IMR-90 (cell line): ENCODE results near the gene B3GNT5. TPM values are rescaled to one million over a fixed set of nuclear protein-coding genes. Genes with fewer than 3 reads are reported as not detected.
A peak's percentile ranks its signal among the peaks of the same experiment; 100 is the strongest.

Source experiments
- ATAC-seq: fragments of 200-7000 bp; cut with Tn5 transposase; 2 replicates; pipeline ENCODE4 v1.9.1; 2020; ENCODE audit warnings: low read depth, mild to moderate bottlenecking, moderate library complexity
- BruUV-seq: library from RNA; stranded (reverse); fragments of 400-500 nt; replicated peaks from 2 replicates; lab custom pipeline; 2021; lab: Mats Ljungman, UMichigan
- CTCF ChIA-PET: fragments of 300-600 bp; formaldehyde crosslinking; extraction: SDS; loops from one replicate; lab custom pipeline; 2021; ENCODE audit warnings: antibody characterized with exemption; lab: Yijun Ruan, JAX
- POLR2A ChIA-PET: fragments of 300-600 bp; sonication (Branson Sonifier 250); formaldehyde crosslinking; loops from one replicate; lab custom pipeline; 2022; ENCODE audit warnings: antibody characterized with exemption; ENCODE audit not compliant: unreplicated experiment; lab: Charles Lee
- DNase-seq: peaks from one replicate; pipeline ENCODE4 v3.0.0; 2013
- H2AFZ ChIP-seq: replicated peaks from 2 replicates; pipeline ENCODE3; 2013; ENCODE audit warnings: low read length, mild to moderate bottlenecking; ENCODE audit not compliant: poor library complexity
- H2AK5ac ChIP-seq: 2 replicates; pipeline ENCODE4 v1.6.1; 2013; ENCODE audit warnings: low read depth, low read length, inconsistent platforms
- H2AK9ac ChIP-seq: replicated peaks from 2 replicates; pipeline ENCODE3; 2013; ENCODE audit warnings: mild to moderate bottlenecking, low read depth, low read length, moderate library complexity; ENCODE audit not compliant: poor library complexity
- H2BK120ac ChIP-seq: 2 replicates; pipeline ENCODE4 v1.6.1; 2013; ENCODE audit warnings: low read depth, low read length, inconsistent platforms
- H2BK15ac ChIP-seq: 3 replicates; pipeline ENCODE4 v1.6.1; 2013; ENCODE audit warnings: low read depth, low read length, inconsistent platforms
- H2BK20ac ChIP-seq: 2 replicates; pipeline ENCODE4 v1.6.1; 2013; ENCODE audit warnings: low read depth, mild to moderate bottlenecking, inconsistent platforms, low read length, moderate library complexity
- H2BK5ac ChIP-seq: 2 replicates; pipeline ENCODE4 v1.6.1; 2013; ENCODE audit warnings: mild to moderate bottlenecking, low read depth, low read length, inconsistent platforms; ENCODE audit not compliant: poor library complexity, severe bottlenecking
- H3K14ac ChIP-seq: replicated peaks from 2 replicates; pipeline ENCODE4 v1.6.1; 2013; ENCODE audit warnings: low read depth, low read length, inconsistent platforms
- H3K18ac ChIP-seq: 2 replicates; pipeline ENCODE4 v1.6.1; 2013; ENCODE audit warnings: low read depth, low read length, control low read depth
- H3K23ac ChIP-seq: 2 replicates; pipeline ENCODE4 v1.6.1; 2013; ENCODE audit warnings: low read depth, low read length, inconsistent platforms
- H3K27ac ChIP-seq: 2 replicates; pipeline ENCODE4 v1.5.1; 2013; ENCODE audit warnings: mild to moderate bottlenecking, control low read depth, low read length; ENCODE audit not compliant: insufficient read depth
- H3K27me3 ChIP-seq: 2 replicates; pipeline ENCODE4 v1.6.1; 2013; ENCODE audit warnings: low read length; ENCODE audit not compliant: control insufficient read depth, insufficient read depth
- H3K36me3 ChIP-seq: 2 replicates; pipeline ENCODE4 v1.6.1; 2013; ENCODE audit warnings: low read length, mixed read lengths; ENCODE audit not compliant: control insufficient read depth, insufficient read depth
- H3K4ac ChIP-seq: 2 replicates; pipeline ENCODE4 v1.6.1; 2013; ENCODE audit warnings: low read depth, low read length, inconsistent platforms
- H3K4me1 ChIP-seq: 2 replicates; pipeline ENCODE4 v1.6.1; 2013; ENCODE audit warnings: low read length, mixed read lengths; ENCODE audit not compliant: control insufficient read depth, insufficient read depth
- H3K4me2 ChIP-seq: 2 replicates; pipeline ENCODE4 v1.6.1; 2013; ENCODE audit warnings: low read depth, mild to moderate bottlenecking, control low read depth, low read length, moderate library complexity
- H3K4me3 ChIP-seq: 2 replicates; pipeline ENCODE4 v1.5.1; 2013; ENCODE audit warnings: low read depth, mild to moderate bottlenecking, control low read depth, low read length, moderate library complexity; ENCODE audit not compliant: insufficient read depth
- H3K56ac ChIP-seq: 2 replicates; pipeline ENCODE4 v1.6.1; 2013; ENCODE audit warnings: low read length, inconsistent platforms; ENCODE audit not compliant: insufficient read depth; ENCODE audit errors: extremely low read depth
- H3K79me1 ChIP-seq, 2 experiments: 2 replicates each; pipeline ENCODE4 v1.6.1; 2013; ENCODE audit warnings: low read length in 2 of 2, inconsistent platforms in 1 of 2, low read depth in 1 of 2
- H3K9ac ChIP-seq: 2 replicates; pipeline ENCODE4 v1.6.1; 2013; ENCODE audit warnings: low read depth, low read length, control low read depth
- H3K9me1 ChIP-seq: 2 replicates; pipeline ENCODE4 v1.6.1; 2013; ENCODE audit warnings: low read length, inconsistent platforms; ENCODE audit not compliant: insufficient read depth
- H3K9me3 ChIP-seq: 2 replicates; pipeline ENCODE4 v1.6.1; 2013; ENCODE audit warnings: low read length; ENCODE audit not compliant: control insufficient read depth, insufficient read depth
- H4K20me1 ChIP-seq: 2 replicates; pipeline ENCODE4 v1.6.1; 2013; ENCODE audit warnings: low read length, inconsistent platforms; ENCODE audit not compliant: insufficient read depth
- H4K5ac ChIP-seq: 2 replicates; pipeline ENCODE4 v1.6.1; 2013; ENCODE audit warnings: mild to moderate bottlenecking, low read depth, low read length, control low read depth
- H4K8ac ChIP-seq, 2 experiments: 2 replicates each; pipeline ENCODE4 v1.6.1; 2013; ENCODE audit warnings: low read depth in 2 of 2, low read length in 2 of 2, control low read depth in 1 of 2, inconsistent platforms in 1 of 2
- H4K91ac ChIP-seq: 2 replicates; pipeline ENCODE4 v1.6.1; 2013; ENCODE audit warnings: low read depth, low read length, inconsistent platforms; ENCODE audit not compliant: insufficient read depth
- CEBPB ChIP-seq: IDR thresholded peaks from 2 replicates; pipeline ENCODE4 v1.6.1; 2012; ENCODE audit warnings: low read depth, low read length, improper control_type of control experiment
- MAZ ChIP-seq: IDR thresholded peaks from 2 replicates; pipeline ENCODE4 v1.6.1; 2012; ENCODE audit warnings: low read depth, mild to moderate bottlenecking, low read length, improper control_type of control experiment, moderate library complexity, borderline replicate concordance
- WGBS, 2 experiments: methylation state at CpG; one replicate each; pipeline versions ENCODE4 v1.1.5 to v1.1.7; 2013; ENCODE audit warnings: missing lambda C conversion rate in 2 of 2; ENCODE audit not compliant: insufficient read length in 1 of 2; ENCODE audit errors: extremely low coverage in 2 of 2; 5-methylcytosine and 5-hydroxymethylcytosine counted together
- dilution Hi-C: fragments of 300-500 bp; cut with HindIII; formaldehyde crosslinking; loops from one replicate; pipeline ENCODE4 v1.14.3; 2018; ENCODE audit warnings: low sequenced_read_pairs; ENCODE audit not compliant: unreplicated experiment
- in situ Hi-C: fragments of 300-500 bp; cut with MboI; formaldehyde crosslinking; loops from 3 replicates; pipeline ENCODE4 v1.14.3; 2019; ENCODE audit warnings: low sequenced_read_pairs, inconsistent platforms, mixed read lengths
- intact Hi-C: fragments of 100-400 bp; cut with micrococcal nuclease; formaldehyde crosslinking; loops from 2 replicates; pipeline ENCODE4 v1.10.0; 2022
- polyA plus RNA-seq, 3 experiments: library from polyadenylated mRNA; depleted of rRNA; stranded (reverse); fragments of >200 nt; gene quantifications; 2 replicates each; pipeline ENCODE4 v1.2.3, GENCODE V29; 2012; ENCODE audit warnings: low replicate concordance in 1 of 3
- total RNA-seq: library from RNA; depleted of rRNA; stranded (reverse); fragments of >200 nt; gene quantifications from 2 replicates; pipeline ENCODE4 v1.2.3, GENCODE V29; 2012

B3GNT5 gene
- total and polyA plus RNA-seq, 2 of the 4 experiments (the other 2 are of a cell fraction) = 1.6 to 3.4 TPM

DNA sequence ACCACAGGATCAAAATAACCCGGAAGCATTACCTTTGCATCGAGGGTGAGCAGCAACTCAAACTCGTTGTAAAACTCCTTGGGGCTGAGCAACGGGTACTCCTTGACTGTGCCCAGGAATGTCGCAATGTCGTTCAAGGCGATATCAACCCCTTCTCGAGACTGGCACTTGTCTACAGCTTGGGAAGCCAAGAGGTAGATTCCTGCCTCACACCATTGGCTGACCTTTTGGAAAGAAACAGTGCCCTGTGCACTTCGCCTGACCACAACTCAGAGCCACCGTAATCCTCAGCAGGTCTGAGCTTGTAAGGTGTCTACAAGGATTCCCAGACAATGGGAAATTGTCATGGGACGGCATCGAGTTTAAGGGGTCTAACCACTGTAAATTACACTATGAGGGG is 43.9 kb downstream of the B3GNT5 start:
- Histone ChIP-seq H2BK20ac (no peak overlapping the region), H3K56ac (no peak overlapping the region), H3K4me1 (peaks cover 12% of the 10 kb centered on the region), H3K18ac (no peak overlapping the region), H3K9me1 (no peaks in the 10 kb centered on the region), H2AK5ac (no peak overlapping the region), H3K36me3 (no peaks in the 10 kb centered on the region), H2BK120ac (no peak overlapping the region), H4K91ac (no peak overlapping the region), H3K14ac (no peak overlapping the region), H3K4ac (no peak overlapping the region), H3K9ac (no peak overlapping the region), H3K27ac (no peak overlapping the region), H3K79me1 (no peaks in the 10 kb centered on the region), H4K20me1 (no peaks in the 10 kb centered on the region), H3K4me2 (no peak overlapping the region), H3K9me3 (no peaks in the 10 kb centered on the region), H3K27me3 (no peaks in the 10 kb centered on the region), H4K5ac (no peak overlapping the region), H4K8ac (no peak overlapping the region), H2AFZ (no peak overlapping the region), H3K23ac (no peak overlapping the region), H3K4me3 (no peak overlapping the region), H2BK15ac (no peak overlapping the region), H2BK5ac (no peak overlapping the region), H2AK9ac (no peak overlapping the region)
- intact Hi-C loops (no loop called here), in situ Hi-C loops (no loop called here), dilution Hi-C loops (no loop called here)
- TF ChIP-seq CEBPB = peak; percentile 66
- TF ChIP-seq MAZ = no peak
- DNase-seq (no peak), ATAC-seq (no peak)
- 89% methylated on average over 5 of the region's 12 CpGs; no CpG with 5 or more reads in 1 of the 2 experiments for WGBS, 2 experiments
- POLR2A ChIA-PET = no interaction called here
- no TSS peak for BruUV-seq
- CTCF ChIA-PET = no interaction called here
